OCI-LY3 (cell line): ENCODE results near the gene SNN.

Source experiments
- H2AFZ ChIP-seq: fragments of 200-600, 300-600 bp; shearing (Covaris generic); 2 replicates; pipeline ENCODE4 v1.6.0; 2014; ENCODE audit warnings: antibody characterized with exemption, low read depth, low read length
- H3K27ac ChIP-seq: fragments of 200-600, 300-600 bp; sonication (generic); 2 replicates; pipeline ENCODE4 v1.5.1; 2014; ENCODE audit warnings: mild to moderate bottlenecking, low read length, moderate library complexity, mixed read lengths
- H3K27me3 ChIP-seq: fragments of 200-600, 300-600 bp; sonication (generic); 2 replicates; pipeline ENCODE4 v1.6.1; 2014; ENCODE audit warnings: low read depth, low read length, mixed read lengths
- H3K36me3 ChIP-seq: fragments of 200-600, 300-600 bp; sonication (generic); replicated peaks from 2 replicates; pipeline ENCODE3; 2014; ENCODE audit warnings: low read depth, low read length, mixed read lengths
- H3K4me1 ChIP-seq: fragments of 300-600, 200-600 bp; sonication (generic); 2 replicates; pipeline ENCODE4 v1.6.1; 2014; ENCODE audit warnings: low read length, mixed read lengths
- H3K4me2 ChIP-seq: fragments of 200-600, 300-600 bp; sonication (generic); 2 replicates; pipeline ENCODE4 v1.6.1; 2014; ENCODE audit warnings: low read length, mixed read lengths
- H3K4me3 ChIP-seq: fragments of 300-600, 200-600 bp; sonication (generic); 2 replicates; pipeline ENCODE4 v1.5.1; 2014; ENCODE audit warnings: antibody characterized with exemption, mild to moderate bottlenecking, low read length, moderate library complexity
- H3K79me2 ChIP-seq: fragments of 300-600, 200-600 bp; shearing (Covaris generic); 2 replicates; pipeline ENCODE4 v1.6.1; 2014; ENCODE audit warnings: mild to moderate bottlenecking, low read length, mixed read lengths
- H3K9ac ChIP-seq: fragments of 300-600, 200-600 bp; shearing (Covaris generic); 2 replicates; pipeline ENCODE4 v1.6.0; 2014; ENCODE audit warnings: mild to moderate bottlenecking, low read length, moderate library complexity
- H3K9me3 ChIP-seq: fragments of 200-600, 300-600 bp; shearing (Covaris generic); 2 replicates; pipeline ENCODE4 v1.6.1; 2014; ENCODE audit warnings: low read length, mixed read lengths; ENCODE audit not compliant: insufficient read depth
- H4K20me1 ChIP-seq: fragments of 200-600, 300-600 bp; sonication (generic); 2 replicates; pipeline ENCODE4 v1.6.1; 2016; ENCODE audit warnings: low read length, mixed read lengths; ENCODE audit not compliant: insufficient read depth
- CTCF ChIP-seq: fragments of 200-600, 300-600 bp; sonication (generic); IDR thresholded peaks from 2 replicates; pipeline ENCODE4 v1.5.1; 2014; ENCODE audit warnings: antibody characterized with exemption, low read length, low read depth
- EZH2phosphoT487 ChIP-seq: fragments of 200-600 bp; shearing (Covaris generic); IDR thresholded peaks from 2 replicates; pipeline ENCODE4 v1.6.1; 2018; ENCODE audit warnings: antibody characterized with exemption, mixed run types, low read depth

Gene SNN

GRCh38 chr16:11626657-11627291, 41.5 kb upstream of the SNN start:
- no peaks in the 10 kb centered on the region for H3K79me2 ChIP-seq
- H3K9ac ChIP-seq: no peak overlapping the region
- no peaks in the 10 kb centered on the region for H3K27me3 ChIP-seq
- H4K20me1 ChIP-seq: no peaks in the 10 kb centered on the region
- H3K9me3 ChIP-seq: no peaks in the 10 kb centered on the region
- H3K36me3 ChIP-seq: no peaks in the 10 kb centered on the region
- no peak overlapping the region for H2AFZ ChIP-seq
- peaks cover 2% of the 10 kb centered on the region for H3K4me1 ChIP-seq
- no peak overlapping the region for H3K4me2 ChIP-seq
- TF ChIP-seq CTCF (no peak), EZH2phosphoT487 (no peak)
- H3K27ac ChIP-seq: no peak overlapping the region
- no peak overlapping the region for H3K4me3 ChIP-seq

GRCh38 chr16:11627292-11627663, 41.0 kb upstream of the SNN start:
- Histone ChIP-seq H3K27ac (no peak overlapping the region), H3K79me2 (no peaks in the 10 kb centered on the region), H3K36me3 (no peaks in the 10 kb centered on the region), H4K20me1 (no peaks in the 10 kb centered on the region), H3K4me3 (no peak overlapping the region), H3K27me3 (no peaks in the 10 kb centered on the region), H2AFZ (no peak overlapping the region), H3K9me3 (no peaks in the 10 kb centered on the region), H3K4me1 (no peaks in the 10 kb centered on the region; the same call in 1 of the 2 replicates), H3K4me2 (no peak overlapping the region), H3K9ac (no peak overlapping the region)
- no peak for TF ChIP-seq CTCF
- TF ChIP-seq EZH2phosphoT487: no peak

GRCh38 chr16:11627822-11628457, 40.3 kb upstream of the SNN start:
- H3K4me1 ChIP-seq: no peaks in the 10 kb centered on the region; the same call in 1 of the 2 replicates
- no peak overlapping the region for H3K27ac ChIP-seq
- H3K36me3 ChIP-seq: no peaks in the 10 kb centered on the region
- no peak overlapping the region for H3K9ac ChIP-seq
- H3K4me3 ChIP-seq: no peak overlapping the region
- H2AFZ ChIP-seq: no peak overlapping the region
- H3K79me2 ChIP-seq: no peaks in the 10 kb centered on the region
- H3K27me3 ChIP-seq: no peaks in the 10 kb centered on the region
- no peaks in the 10 kb centered on the region for H4K20me1 ChIP-seq
- no peak overlapping the region for H3K4me2 ChIP-seq
- TF ChIP-seq CTCF: no peak
- TF ChIP-seq EZH2phosphoT487: no peak
- no peaks in the 10 kb centered on the region for H3K9me3 ChIP-seq

- H3K27ac ChIP-seq: no peak overlapping the region
- TF ChIP-seq EZH2phosphoT487 (no peak), CTCF (no peak)
- peaks cover 3% of the 10 kb centered on the region; the same call in 1 of the 2 replicates for H3K4me1 ChIP-seq
- H3K4me3 ChIP-seq: no peak overlapping the region
- H2AFZ ChIP-seq: no peak overlapping the region
- no peak overlapping the region for H3K9ac ChIP-seq
- H3K9me3 ChIP-seq: no peaks in the 10 kb centered on the region
- no peaks in the 10 kb centered on the region for H3K36me3 ChIP-seq
- H3K27me3 ChIP-seq: no peaks in the 10 kb centered on the region
- no peak overlapping the region for H3K4me2 ChIP-seq
- H4K20me1 ChIP-seq: no peaks in the 10 kb centered on the region
- no peaks in the 10 kb centered on the region for H3K79me2 ChIP-seq
Measured at GRCh38 chr16:11629071-11630030, 38.9 kb upstream of the SNN start.
